G401.6 (cell line): ENCODE measurements around the gene IL1R1.
"Not testable (repeated sequence)": the region's sequence is repeated elsewhere in the genome, so short reads cannot be mapped to it uniquely, and the experiment has no call there.

Source experiments
- FAIRE-seq: peaks from 2 replicates; lab custom pipeline; 2012; peaks lifted over from hg19 to GRCh38; lab: Jason Lieb, UNC

Gene IL1R1

GRCh38 chr2:102141970-102142828 lies at the start of gene IL1R1:
TSS of gene IL1R1 (plus strand) at chr2:102142746. CDS start at chr2:102157725, 14,979 bp downstream.
- no peak for FAIRE-seq

GRCh38 chr2:102093662-102094061 lies 48.9 kb upstream of the IL1R1 start:
- no peak for FAIRE-seq

GRCh38 chr2:102094917-102095316 lies 47.6 kb upstream of the IL1R1 start:
- no peak for FAIRE-seq

- FAIRE-seq = no peak
Measured at GRCh38 chr2:102096103-102096502, 46.4 kb upstream of the IL1R1 start.

- FAIRE-seq = no peak
Measured at GRCh38 chr2:102098756-102099155, 43.8 kb upstream of the IL1R1 start.

GRCh38 chr2:102099536-102100298 lies 42.8 kb upstream of the IL1R1 start:
- no peak for FAIRE-seq

- FAIRE-seq = no peak
Measured at GRCh38 chr2:102100371-102101096, 42.0 kb upstream of the IL1R1 start.

GRCh38 chr2:102101097-102101848 lies 41.3 kb upstream of the IL1R1 start:
- FAIRE-seq = no peak

- no peak for FAIRE-seq
Measured at GRCh38 chr2:102101849-102102635, 40.5 kb upstream of the IL1R1 start.

GRCh38 chr2:102102636-102102948 lies 40.0 kb upstream of the IL1R1 start:
- not testable (repeated sequence) for FAIRE-seq

- no peak for FAIRE-seq
Measured at GRCh38 chr2:102103284-102103683, 39.3 kb upstream of the IL1R1 start.

- FAIRE-seq = no peak
Measured at GRCh38 chr2:102103992-102104871, 38.3 kb upstream of the IL1R1 start.

GRCh38 chr2:102106133-102106556 lies 36.4 kb upstream of the IL1R1 start:
- no peak for FAIRE-seq

GRCh38 chr2:102106813-102107740 lies 35.5 kb upstream of the IL1R1 start:
- FAIRE-seq = not testable (repeated sequence)

GRCh38 chr2:102107741-102108070 lies 34.8 kb upstream of the IL1R1 start:
- no peak for FAIRE-seq

GRCh38 chr2:102109016-102109415 lies 33.5 kb upstream of the IL1R1 start:
- FAIRE-seq = no peak

GRCh38 chr2:102110171-102110570 lies 32.4 kb upstream of the IL1R1 start:
- FAIRE-seq = no peak

- no peak for FAIRE-seq
Measured at GRCh38 chr2:102110596-102111334, 31.8 kb upstream of the IL1R1 start.

GRCh38 chr2:102111823-102112222 lies 30.7 kb upstream of the IL1R1 start:
- no peak for FAIRE-seq
